Measurements from ENCODE around the gene OTUD5.

OTUD5 gene

DNA sequence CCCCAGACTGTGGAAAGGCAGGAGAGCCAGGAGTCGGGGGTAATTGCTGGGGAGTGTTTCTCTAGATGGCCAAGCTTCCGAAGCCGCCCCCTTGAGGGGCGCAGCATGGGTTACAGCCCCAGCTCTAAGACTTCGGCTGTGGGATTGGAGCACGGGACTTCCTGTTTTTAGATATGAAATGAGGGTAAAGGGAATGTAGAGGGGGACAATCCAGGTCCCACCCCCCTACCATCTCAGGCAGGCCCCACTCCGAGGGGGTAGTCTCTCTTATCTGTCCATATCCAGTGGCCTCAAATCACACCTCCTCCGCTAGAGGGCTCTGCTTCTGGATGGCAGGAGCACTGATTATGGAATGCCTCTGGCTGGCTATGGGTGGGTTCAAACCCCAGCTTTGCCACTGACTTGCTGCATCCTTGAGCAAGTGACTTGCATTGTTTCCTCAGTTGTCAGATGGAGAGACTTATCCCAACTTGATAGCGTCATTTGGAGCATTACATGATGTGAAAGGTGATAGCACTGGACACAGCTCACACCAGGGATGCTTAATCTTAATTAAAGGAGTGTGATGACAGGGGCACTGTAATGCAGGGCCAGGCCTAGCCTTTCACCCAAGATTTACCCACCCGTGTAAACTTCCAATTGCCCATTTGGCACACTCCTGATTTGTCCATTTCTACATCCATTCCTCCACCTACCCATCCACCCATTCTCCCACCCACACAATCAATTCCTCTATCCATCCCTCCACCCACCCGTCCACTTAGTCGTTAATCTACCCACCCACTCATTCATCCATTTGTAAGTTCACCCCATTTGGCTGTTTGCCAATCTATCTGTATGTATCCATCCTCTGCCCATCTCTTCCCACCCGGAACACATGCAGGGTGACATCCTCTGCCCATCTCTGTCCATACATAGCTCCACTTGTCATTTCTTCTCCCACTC, 15.1 kb upstream of the OTUD5 start:
- peak; percentile 36 for DNase-seq

DNA sequence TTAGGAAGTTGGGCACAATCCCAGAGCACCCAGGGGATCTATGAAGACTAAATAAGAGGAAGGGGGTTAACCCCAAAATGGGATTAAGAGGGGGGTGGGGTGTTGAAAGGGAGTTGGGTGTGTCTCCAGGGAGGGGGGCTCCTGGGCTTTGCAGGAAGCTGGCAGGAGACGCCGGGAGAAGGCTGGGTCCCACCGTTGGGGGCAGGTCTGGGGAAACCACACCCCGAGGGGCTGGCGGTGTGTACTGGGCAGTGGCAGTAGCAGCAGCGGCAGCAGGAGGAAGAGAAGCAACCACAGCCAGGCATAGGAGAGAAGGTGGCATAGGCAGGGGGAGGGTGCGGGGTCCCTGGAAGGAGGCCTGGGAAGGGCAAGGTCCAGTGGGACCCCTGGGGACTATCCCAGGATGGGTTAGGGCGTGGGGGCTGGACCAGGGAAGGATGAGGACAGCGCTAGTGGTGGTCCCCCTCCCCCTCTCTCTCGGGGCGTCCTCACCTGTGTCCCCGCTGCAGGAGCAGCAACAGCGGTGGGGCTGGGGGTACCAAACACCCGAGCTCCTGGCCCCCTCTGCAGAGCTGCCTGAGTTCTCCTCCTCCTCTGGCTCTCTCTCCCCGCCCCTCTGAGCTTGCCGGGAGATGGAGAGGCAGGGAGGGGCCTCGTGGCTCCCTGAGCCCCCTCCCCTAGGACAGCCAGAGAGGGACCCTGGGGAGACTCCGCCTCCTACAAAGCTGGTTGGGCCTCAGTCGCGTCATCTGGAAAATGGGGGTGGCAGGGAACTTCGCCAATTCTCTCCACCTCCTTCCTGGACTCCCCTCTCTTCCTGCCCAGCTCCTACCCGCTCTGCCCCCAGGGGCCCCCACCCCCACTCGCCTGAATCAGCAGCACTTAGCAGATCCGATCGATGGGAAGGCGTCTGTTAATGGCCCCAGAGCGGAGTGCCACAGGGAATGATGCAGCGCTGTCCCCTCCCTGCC, 14.1 kb upstream of the OTUD5 start, which contains the start of gene KCND1:
Gene KCND1 (minus strand): TSS at position 596 of the 971 bp plus-strand sequence. CDS start 1,573 bp downstream, outside the sequence.
- peak; percentile 47 for DNase-seq

DNA sequence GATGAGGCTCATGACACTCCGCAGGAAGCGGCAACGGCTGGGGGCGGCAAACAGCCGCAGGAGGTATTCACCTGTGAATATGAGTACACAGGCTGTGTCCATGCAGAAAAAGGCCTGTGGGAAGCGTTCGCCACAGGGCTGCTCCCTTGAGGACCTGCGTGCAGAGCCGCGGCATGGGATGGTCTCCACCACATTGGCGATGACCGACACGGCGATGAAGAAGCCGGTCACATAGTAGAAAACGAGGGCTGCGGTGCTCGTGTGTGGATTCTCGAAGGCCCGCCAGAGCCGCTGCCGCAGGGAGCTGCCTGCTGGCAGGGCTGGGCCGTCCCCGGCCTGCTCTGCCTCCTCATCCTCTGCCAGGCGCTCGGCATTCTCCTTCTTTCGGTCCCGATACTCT, 12.1 kb upstream of the OTUD5 start:
- no peak for DNase-seq

DNA sequence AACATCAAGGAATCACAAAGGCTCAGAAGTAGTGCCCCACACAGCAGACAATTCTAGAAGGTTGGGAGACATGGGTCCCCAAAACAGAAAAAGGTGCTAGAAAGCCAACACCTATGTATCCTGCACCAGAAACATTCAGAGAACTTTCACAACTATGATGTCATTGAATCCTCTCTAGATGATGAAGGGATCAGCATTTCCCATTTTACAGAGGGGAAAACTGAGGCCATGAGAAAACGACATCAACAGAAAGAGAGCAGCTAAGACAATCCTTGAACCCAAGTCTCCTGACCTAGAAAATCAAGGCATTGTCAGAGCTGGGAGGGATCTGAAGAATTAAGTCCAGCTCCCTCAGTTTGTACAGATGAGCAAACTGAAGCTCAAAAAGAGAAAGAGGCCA, 11.0 kb upstream of the OTUD5 start:
- DNase-seq = no peak

DNA sequence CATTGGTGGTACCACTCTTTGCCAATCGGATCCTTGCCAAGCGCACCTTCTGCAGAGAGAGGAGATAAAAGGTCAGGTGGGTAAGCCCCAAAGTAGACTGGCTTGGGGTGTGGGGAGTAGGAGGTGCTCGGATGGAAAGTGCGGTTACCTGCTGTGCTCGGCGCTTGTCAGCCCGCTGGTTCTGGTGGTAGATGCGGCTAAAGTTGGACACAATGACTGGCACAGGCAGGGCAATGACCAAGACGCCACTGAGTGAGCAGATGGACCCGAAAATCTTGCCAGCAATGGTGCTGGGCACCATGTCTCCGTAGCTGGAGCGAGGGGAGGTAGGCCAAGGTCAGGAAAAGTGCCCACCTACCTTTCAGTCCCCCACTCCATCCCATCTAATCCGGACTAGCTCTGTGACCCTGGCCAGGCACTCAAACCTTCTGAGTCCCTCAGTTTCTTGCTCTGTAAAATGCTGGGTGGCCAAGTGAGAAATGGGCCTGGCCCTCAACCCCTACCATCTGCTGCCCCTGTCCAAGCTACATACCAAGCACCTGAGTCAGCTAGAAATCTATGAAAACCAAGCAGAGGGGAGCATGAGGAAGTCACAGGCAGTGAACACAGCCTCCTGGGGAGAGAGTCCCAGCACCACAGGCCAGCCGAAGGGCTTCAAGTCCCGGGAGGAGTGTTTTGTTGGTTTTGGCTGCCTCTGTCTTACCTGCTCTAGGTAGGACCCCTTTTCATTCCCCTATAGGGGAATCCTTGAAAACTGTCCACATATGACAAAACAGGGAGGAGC, 9.6 kb upstream of the OTUD5 start:
- DNase-seq = no peak

DNA sequence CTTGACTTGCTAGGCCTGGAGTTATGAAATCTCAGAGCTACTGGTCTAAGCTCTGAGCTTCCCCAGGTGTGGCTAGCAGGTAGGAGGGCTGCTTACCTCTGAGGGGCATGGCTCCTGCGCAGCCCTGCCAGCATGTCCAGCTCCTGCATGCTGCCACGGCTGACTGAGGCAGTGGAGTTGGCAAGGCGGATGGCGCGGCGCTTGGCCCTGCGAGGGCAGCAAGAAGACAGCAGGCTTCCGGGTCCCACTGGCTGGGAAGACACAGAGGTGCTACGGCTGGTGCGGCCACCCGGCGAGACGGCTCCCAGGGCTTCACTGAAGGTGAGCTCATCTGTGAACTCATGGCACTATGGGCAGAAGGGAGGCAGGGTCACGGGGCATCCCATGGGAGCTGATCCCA, 8.6 kb upstream of the OTUD5 start:
- DNase-seq = no peak

DNA sequence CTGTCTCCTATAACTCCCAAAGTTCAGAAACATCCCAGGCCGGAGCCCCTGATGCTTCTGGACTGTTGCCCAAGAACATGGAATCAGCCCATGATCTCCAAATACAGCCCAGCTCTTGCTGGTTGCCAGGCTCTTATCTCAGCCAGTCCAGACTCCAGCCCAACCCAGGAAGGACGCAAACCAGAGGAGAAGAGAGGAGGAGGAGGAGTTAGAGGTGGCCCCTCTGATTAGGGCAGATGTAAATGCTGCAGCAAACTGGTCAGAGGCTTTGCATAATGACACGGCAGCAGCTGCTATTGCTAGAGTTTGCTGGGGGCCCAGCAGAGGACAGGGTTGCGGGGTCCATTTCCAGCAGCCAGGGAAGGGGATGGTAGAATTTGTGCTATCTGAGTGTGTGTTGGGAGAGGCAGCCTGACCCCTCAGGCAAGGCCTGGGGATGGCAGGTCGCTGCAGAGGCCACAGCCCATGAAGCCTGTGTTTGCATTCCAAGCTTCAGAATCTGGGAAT, 4.2 kb upstream of the OTUD5 start:
- no peak for DNase-seq

DNA sequence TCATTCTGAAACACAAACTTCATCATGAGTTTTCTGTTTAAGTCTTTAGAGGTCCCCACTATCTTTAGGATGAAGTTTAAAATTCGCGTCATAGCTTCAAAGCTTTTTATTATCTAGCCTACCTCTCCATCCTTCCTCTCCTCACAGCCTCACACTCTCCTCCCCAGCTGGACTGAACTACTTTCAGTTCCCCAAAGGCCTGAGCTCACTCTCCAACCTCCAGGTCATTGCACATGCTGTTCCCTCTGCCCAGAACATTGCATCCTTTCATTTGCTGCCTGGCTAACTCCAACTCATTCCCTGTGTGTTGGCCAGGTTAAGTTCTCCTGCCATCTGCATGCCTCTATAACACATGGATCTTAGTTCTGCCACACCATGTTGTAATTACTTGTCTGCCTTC, 2.9 kb upstream of the OTUD5 start:
- no peak for DNase-seq

DNA sequence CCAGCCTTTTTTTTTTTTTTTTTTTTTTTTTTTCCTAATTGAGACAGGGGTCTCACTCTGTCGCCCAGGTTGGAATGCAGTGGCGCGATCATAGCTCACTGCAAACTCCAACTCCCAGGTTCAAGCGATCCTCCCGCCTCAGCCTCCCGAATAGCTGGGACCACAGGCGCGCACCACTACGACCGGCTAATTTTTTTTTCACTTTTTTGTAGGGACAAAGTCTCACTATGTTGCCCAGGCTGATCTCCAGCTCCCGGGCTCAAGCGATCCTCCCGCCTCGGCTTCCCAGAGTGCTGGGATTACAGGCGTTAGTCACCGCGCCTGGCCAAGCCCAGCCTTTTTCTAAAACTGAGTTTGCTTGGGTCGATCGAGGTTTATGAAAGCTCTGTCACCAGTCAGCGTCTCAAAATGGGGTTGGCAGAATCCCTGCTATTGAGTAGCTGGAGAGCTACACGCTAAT, 1.3 kb upstream of the OTUD5 start:
- DNase-seq = no peak

DNA sequence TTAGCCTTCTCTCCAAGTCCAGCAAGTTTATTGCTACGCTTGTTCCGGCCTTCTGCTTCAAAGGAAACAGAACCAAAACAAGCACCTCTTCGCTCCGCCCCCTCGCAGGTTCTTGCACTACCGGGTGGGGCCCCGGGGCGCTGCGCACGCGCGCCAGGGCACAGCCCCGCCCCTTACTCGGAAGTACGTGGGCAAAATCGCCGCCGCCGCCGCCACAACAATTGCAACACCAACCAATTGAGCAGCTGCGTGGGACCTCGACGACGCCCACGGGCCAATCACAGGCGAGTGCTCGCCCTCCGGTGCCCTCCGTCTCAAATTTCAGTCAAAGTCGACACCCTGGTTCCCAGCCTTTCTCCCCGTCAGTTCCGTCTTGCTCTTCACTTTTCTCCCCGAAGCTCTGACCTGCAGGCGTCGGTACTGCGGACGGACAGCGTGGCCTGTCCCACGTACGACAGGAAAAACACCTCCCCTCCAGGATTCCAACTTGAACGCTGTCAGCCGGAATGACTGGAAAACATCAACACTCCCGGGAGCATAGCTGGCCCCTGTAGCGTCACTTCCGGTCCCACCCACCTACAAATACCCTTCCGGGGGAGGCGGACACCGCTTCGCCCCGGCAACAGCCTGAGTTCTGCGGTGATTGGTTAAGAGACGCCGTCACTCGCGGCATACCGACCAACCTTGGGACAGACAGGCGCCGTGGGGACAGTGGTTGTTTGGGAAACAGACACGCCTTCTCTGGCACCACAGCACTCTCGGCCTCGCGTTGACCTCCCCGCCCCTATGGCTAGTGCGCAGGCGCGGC, 624 bp upstream of the OTUD5 start:
- peak; percentile 95 for DNase-seq

DNA sequence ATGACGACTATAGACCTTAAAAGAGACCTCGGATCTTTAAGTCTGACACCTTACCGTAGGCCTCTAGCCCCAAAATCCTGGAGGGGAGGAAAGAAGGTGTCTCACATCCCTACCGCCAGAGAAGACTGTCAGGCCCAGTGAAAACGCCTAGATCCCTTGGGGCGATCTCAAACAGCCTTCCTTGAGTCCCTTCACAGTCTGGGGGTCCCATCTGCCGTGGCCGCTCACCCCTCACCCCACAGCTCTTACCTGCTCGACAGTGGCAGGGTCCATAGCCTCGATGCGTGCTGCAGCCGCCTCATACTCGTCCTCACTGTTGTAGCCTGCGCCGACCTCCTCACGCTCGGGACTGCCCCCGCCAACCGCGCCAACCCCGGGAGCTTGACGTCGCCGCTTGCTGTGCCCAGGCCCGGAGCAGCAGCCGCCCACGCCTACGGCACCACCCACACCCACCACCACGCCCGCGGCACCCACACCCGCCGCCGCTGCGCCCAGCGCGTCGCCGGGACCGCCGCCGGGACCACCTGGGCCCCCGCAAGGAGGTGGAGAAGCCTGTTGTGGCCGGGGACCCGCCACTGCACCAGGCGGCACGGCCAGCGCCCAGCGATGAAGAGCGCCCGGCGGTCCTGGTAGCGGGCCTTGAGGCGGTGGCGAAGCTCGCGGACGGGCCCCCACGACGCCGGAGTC, 536 bp downstream of the OTUD5 start:
- DNase-seq = no peak

DNA sequence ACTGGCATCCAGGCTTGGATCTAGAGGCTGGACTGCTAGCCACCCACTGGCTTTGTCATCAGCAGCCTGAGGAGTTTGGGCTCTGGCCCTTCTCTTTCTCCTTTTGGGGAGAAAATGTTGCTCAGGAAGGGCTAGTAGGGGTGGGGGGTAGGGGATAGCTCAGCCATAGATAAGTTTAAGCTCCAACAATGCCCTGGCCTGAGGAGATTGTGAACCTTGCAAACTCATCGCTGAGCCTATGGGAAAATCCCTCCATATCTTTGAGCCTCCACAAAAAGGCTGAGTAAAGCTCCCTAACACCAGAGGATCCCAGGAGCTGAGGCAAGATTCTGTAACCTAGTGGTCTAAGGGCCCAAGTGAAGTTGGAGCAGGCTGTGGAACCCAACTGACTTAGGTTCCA, 8.8 kb downstream of the OTUD5 start:
- no peak for DNase-seq

DNA sequence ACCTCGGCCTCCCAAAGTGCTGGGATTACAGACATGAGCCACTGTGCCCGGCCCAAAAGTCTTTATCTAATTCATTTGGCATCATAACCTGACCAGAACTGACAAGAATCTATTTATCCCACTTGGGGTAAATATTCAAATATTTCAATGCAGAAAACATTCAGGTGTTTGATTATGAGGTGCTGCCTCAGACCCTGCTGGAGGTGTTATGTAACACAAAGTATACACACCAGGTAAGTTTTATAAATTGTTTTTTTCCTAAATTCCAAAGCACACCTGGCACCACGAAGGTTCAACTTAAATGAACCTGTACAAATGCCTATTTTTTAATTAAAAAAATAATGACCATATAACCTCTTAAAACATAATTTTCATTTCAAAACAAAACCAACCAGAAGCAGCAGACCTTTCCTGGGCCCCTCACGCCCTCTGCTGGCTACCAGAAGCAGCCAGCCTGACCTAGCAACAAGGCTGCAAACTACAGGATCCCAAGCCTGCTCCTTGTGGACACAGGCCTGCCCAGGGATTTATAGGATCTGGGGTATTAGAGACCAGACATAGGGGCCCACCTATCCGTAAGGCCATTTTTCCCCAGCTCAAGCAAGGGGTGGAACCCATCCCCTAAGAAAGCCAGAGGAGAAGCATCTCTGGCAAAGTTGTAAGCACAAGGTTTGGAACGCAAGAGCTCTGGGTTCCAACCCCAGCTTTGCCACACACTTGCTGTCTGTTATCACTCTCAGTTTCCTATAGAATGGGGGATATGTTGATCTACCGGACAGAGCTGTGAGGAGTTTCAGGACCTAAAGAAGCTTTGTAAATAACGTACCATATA, 11.7 kb downstream of the OTUD5 start:
- DNase-seq = peak; percentile 31

DNA sequence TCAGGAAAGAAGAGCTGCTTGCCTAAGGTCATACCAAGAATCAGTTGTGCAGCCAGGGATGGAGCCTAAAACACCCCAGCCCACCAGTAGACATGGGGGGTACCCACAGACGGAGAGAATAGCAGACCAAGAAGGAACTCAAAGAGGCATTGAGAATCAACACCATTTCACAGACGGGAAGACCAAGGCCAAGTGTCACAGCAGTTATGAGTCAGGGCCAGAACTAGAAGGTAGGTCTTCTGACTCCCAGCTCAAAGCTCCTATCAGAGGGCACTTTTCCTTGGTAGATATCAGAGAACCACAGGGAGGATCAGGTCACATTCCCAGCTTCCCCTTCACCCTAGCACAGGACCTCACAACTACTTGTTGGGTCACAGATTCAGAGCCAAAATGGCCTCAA, 14.5 kb downstream of the OTUD5 start:
- DNase-seq = no peak

DNA sequence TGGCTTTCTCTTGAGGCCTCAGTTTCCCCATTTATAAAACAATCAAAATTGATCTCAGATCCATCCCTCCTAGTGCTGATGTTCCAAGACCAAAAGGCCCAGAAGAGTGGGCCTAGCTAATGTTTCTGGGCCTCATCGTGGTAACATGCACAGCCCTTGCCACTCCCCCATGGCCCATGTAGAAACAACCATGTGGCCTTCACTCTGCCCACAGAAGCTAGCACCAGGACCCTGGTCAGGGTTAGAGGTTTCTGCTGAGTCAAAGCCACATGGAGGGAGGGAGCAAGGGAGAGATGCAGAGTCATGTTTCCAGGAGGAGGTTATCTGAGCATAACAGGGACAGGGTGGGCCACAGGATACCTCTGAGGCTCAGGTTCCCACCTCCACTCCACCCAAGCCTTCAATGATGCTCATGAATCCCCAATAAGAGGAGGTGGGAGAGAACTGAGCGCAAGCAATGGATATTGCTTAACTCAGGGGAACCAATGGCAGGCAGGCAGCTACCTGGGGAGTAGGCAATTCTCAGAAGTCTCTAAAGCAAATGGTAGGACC, 16.9 kb downstream of the OTUD5 start:
- DNase-seq = no peak

DNA sequence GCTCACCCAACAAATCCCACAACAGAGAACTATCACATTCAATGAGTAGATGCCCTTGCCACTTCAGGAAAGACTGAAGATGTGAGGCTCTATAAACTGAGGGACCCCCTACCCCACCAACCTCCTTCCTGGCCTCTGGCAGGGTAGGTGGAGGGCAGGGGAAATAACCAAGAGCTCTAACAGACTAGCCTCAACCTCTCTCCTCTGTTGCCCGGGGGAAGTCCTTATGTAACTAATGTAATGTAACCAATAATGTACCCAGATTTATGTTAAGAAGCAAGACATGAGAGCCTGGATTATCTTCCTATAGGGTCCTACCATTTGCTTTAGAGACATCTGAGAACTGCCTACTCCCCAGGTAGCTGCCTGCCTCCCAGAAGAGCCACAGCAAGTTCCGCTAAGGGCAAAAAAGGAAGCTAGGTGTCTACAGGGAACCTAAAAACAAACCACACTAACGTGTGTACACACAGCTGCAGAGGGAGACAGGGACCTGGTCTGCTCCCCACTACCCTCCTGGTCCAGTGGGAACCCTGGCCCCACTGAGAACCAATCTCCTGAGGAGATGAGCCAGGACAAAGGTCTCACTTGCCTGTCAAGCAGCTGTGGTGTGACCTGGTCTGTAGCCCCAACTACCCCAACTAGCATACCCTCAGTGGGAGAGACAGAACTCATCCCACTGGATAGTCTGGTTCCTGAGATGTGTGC, 17.7 kb downstream of the OTUD5 start:
- DNase-seq = no peak

DNA sequence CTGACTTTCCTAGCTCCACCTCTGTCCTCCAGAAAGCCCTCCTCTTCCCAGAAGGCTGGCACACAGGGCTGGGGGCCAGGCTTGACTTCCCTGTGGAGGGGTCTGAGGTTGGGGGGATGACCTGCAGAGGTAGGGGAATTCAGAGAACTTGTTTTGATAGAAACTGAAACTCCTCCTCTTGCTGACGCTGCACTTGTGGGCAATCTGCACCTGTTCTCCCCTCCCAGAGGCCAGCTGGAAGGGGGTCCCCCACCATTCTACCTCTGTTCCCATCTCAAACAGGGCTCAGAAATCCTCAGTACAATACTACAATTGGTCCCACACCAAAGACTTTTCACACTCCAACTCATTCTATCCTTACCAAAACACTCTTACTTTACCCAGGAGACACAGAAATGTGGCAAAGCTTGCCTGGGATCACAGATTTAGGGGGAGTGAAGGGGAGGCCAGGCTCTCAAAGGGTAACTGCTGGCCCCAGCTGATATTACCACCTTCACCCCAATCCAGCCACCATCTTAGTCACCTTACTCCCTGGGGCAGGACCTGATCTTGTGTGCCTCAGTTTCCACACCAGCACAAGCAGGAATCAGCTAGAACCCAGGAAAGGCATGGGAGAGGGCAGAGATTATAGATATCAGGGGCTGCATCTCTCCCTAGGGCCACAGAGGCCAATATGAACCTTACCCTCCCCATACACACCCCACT, 18.5 kb downstream of the OTUD5 start:
- no peak for DNase-seq

All from retina (tissue), 1 donor.